HCT116 (cell line): ENCODE measurements around the gene FSIP1. TPM values are rescaled to one million over a fixed set of nuclear protein-coding genes. Genes with fewer than 3 reads are reported as not detected.

Experiments
- ATAC-seq: fragments of 200-7000 bp; cut with Tn5 transposase; 2 replicates; pipeline ENCODE4 v1.9.1; 2020; ENCODE audit warnings: mild to moderate bottlenecking, moderate library complexity
- BruUV-seq: library from RNA; stranded (reverse); fragments of 400-500 nt; replicated peaks from 2 replicates; lab custom pipeline; 2021; lab: Mats Ljungman, UMichigan
- CTCF ChIA-PET: fragments of 300-600 bp; sonication (Branson Sonifier 250); formaldehyde crosslinking; loops from one replicate; lab custom pipeline; 2021; ENCODE audit warnings: antibody characterized with exemption; lab: Charles Lee
- POLR2A ChIA-PET: fragments of 300-600, 350-600 bp; sonication (Branson Sonifier 250); formaldehyde crosslinking; loops from one replicate; lab custom pipeline; 2021; ENCODE audit warnings: antibody characterized with exemption; lab: Charles Lee
- RAD21 ChIA-PET, 2 experiments: fragments of 300-600 bp; sonication (Branson Sonifier 250); formaldehyde crosslinking; loops; one replicate each; lab custom pipeline; 2023; ENCODE audit warnings: low total read pairs in 2 of 2; ENCODE audit not compliant: uncharacterized antibody in 2 of 2, unreplicated experiment in 2 of 2, low non-redundant PET in 1 of 2; lab: Charles Lee
- DNase-seq: peaks from one replicate; pipeline ENCODE4 v3.0.0-alpha.2; 2010; ENCODE audit warnings: low read depth, low spot score
- H2AFZ ChIP-seq: fragments of 200-600 bp; shearing (Covaris generic), sonication (generic); 2 replicates; pipeline ENCODE4 v1.6.1; 2017; ENCODE audit warnings: low read depth, mixed run types, mixed read lengths, antibody characterized with exemption, low read length; ENCODE audit not compliant: poor library complexity, severe bottlenecking
- H3K27ac ChIP-seq: 2 replicates; pipeline ENCODE4 v1.5.1; 2012; ENCODE audit warnings: low read depth, low read length
- H3K27me3 ChIP-seq: fragments of 200-600 bp; sonication (generic); 2 replicates; pipeline ENCODE4 v1.6.1; 2016; ENCODE audit warnings: mixed run types, low read length, mixed read lengths; ENCODE audit not compliant: insufficient read depth
- H3K36me3 ChIP-seq, 2 experiments: fragments of 200-500 bp in 1 of 2; fragments of 200-600 bp in 1 of 2; sonication (Bioruptor generic) in 1 of 2; sonication (generic) in 1 of 2; 2 replicates each; pipeline versions ENCODE4 v1.5.1 to v1.6.1; 2014 to 2016; ENCODE audit warnings: low read length in 2 of 2, inconsistent platforms in 1 of 2, mixed read lengths in 1 of 2, mixed run types in 1 of 2; ENCODE audit not compliant: insufficient read depth in 2 of 2, control insufficient read depth in 1 of 2
- H3K4me1 ChIP-seq, 2 experiments: fragments of 200-600 bp in 1 of 2; sonication (generic) in 1 of 2; 2 replicates each; pipeline versions ENCODE4 v1.5.1 to v1.6.1; 2012 to 2017; ENCODE audit warnings: low read length in 2 of 2, inconsistent platforms in 1 of 2, mild to moderate bottlenecking in 1 of 2, mixed read lengths in 1 of 2, mixed run types in 1 of 2, moderate library complexity in 1 of 2; ENCODE audit not compliant: insufficient read depth in 2 of 2, control insufficient read depth in 1 of 2
- H3K4me2 ChIP-seq: fragments of 200-600 bp; sonication (generic); 2 replicates; pipeline ENCODE4 v1.6.1; 2017; ENCODE audit warnings: mixed run types, low read length, mixed read lengths
- H3K4me3 ChIP-seq, 2 experiments: fragments of 200-600 bp in 1 of 2; sonication (generic) in 1 of 2; replicated peaks in 1 of 2; 2 replicates each; pipeline ENCODE4 v1.5.1; 2011 to 2016; ENCODE audit warnings: low read length in 2 of 2, control low read depth in 1 of 2, low read depth in 1 of 2, mild to moderate bottlenecking in 1 of 2, mixed read lengths in 1 of 2, mixed run types in 1 of 2
- H3K79me2 ChIP-seq: fragments of 200-600 bp; sonication (generic); 2 replicates; pipeline ENCODE4 v1.6.1; 2017; ENCODE audit warnings: mild to moderate bottlenecking, mixed run types, low read length, moderate library complexity, mixed read lengths; ENCODE audit not compliant: insufficient read depth
- H3K9ac ChIP-seq: fragments of 200-600 bp; sonication (generic); 2 replicates; pipeline ENCODE4 v1.6.1; 2016; ENCODE audit warnings: low read length, mixed read lengths
- H3K9me2 ChIP-seq: fragments of 200-600 bp; sonication (generic), shearing (Covaris generic); 2 replicates; pipeline ENCODE4 v1.6.1; 2017; ENCODE audit warnings: mixed run types, mild to moderate bottlenecking, moderate library complexity; ENCODE audit not compliant: insufficient read depth
- H3K9me3 ChIP-seq, 2 experiments: fragments of 200-500 bp in 1 of 2; fragments of 200-600 bp in 1 of 2; sonication (Bioruptor generic) in 1 of 2; sonication (generic) in 1 of 2; 2 replicates each; pipeline ENCODE4 v1.6.1; 2014 to 2017; ENCODE audit warnings: low read length in 2 of 2, mixed read lengths in 2 of 2, inconsistent platforms in 1 of 2, low read depth in 1 of 2, mild to moderate bottlenecking in 1 of 2, mixed run types in 1 of 2, moderate library complexity in 1 of 2; ENCODE audit not compliant: control insufficient read depth in 1 of 2, insufficient read depth in 1 of 2
- H4K20me1 ChIP-seq: fragments of 200-600 bp; sonication (generic), shearing (Covaris generic); 2 replicates; pipeline ENCODE4 v1.6.1; 2017; ENCODE audit warnings: mixed run types, mild to moderate bottlenecking, moderate library complexity; ENCODE audit not compliant: insufficient read depth
- CBX3 ChIP-seq: IDR thresholded peaks from 2 replicates; pipeline ENCODE4 v1.6.1; 2012; ENCODE audit warnings: low read depth
- CTCF ChIP-seq, 3 experiments: fragments of 200-600 bp in 1 of 3; sonication (generic) in 1 of 3; IDR thresholded peaks in 2 of 3; conservative IDR thresholded peaks in 1 of 3; 2 replicates each; pipeline ENCODE4 v1.5.1; 2012 to 2017; ENCODE audit warnings: low read depth in 2 of 3, low read length in 2 of 3, antibody characterized with exemption in 1 of 3, borderline replicate concordance in 1 of 3, control low read depth in 1 of 3, mild to moderate bottlenecking in 1 of 3, mixed read lengths in 1 of 3, mixed run types in 1 of 3, moderate library complexity in 1 of 3; ENCODE audit not compliant: insufficient read depth in 1 of 3
- ELF1 ChIP-seq: IDR thresholded peaks from 2 replicates; pipeline ENCODE4 v1.6.1; 2012; ENCODE audit warnings: low read depth, borderline replicate concordance
- FOSL1 ChIP-seq: IDR thresholded peaks from 2 replicates; pipeline ENCODE4 v1.6.1; 2012; ENCODE audit warnings: low read depth
- MAX ChIP-seq: IDR thresholded peaks from 2 replicates; pipeline ENCODE4 v1.6.1; 2012
- RAD21 ChIP-seq: IDR thresholded peaks from 2 replicates; pipeline ENCODE4 v1.6.1; 2012; ENCODE audit warnings: low read depth, mild to moderate bottlenecking
- REST ChIP-seq: IDR thresholded peaks from 2 replicates; pipeline ENCODE4 v1.6.1; 2012; ENCODE audit warnings: low read depth
- SIN3A ChIP-seq: IDR thresholded peaks from 2 replicates; pipeline ENCODE4 v1.6.1; 2012; ENCODE audit warnings: low read depth
- SP1 ChIP-seq: IDR thresholded peaks from 2 replicates; pipeline ENCODE4 v1.6.1; 2012; ENCODE audit warnings: low read depth
- SRF ChIP-seq: IDR thresholded peaks from 2 replicates; pipeline ENCODE4 v1.6.1; 2012; ENCODE audit warnings: low read depth
- ZBTB33 ChIP-seq: IDR thresholded peaks from 2 replicates; pipeline ENCODE4 v1.6.1; 2011; ENCODE audit warnings: mild to moderate bottlenecking, low read length, moderate library complexity; ENCODE audit not compliant: insufficient replicate concordance; ENCODE audit errors: extremely low read depth
- ZFX ChIP-seq: fragments of 450-650 bp; IDR thresholded peaks from 2 replicates; pipeline ENCODE4 v1.6.1; 2017
- ZNF274 ChIP-seq: fragments of 200-500 bp; sonication (Bioruptor generic); IDR thresholded peaks from 2 replicates; pipeline ENCODE4 v1.6.1; 2014; ENCODE audit warnings: mild to moderate bottlenecking, low read depth, low read length, inconsistent platforms
- intact Hi-C: fragments of 100-400 bp; cut with micrococcal nuclease; formaldehyde crosslinking; loops from 2 replicates; pipeline ENCODE4 v1.10.0; 2022
- total RNA-seq: library from RNA; stranded (reverse); gene quantifications from one replicate; pipeline ENCODE4 v1.2.1, GENCODE V29; 2021; ENCODE audit not compliant: unreplicated experiment

The FSIP1 gene
- total RNA-seq, 1 experiment from 2014 or later: 0.42 TPM

GRCh38 chr15:39610665-39611064, 172.0 kb downstream of the FSIP1 start (continued):
- TF ChIP-seq CTCF (IDR thresholded peaks at IDR 0.05 in 2 of 3, conservative IDR thresholded peaks at IDR 0.05 in 1 of 3; ENCODE audit: borderline replicate concordance in 1 of 3, insufficient read depth in 1 of 3, low read depth in 2 of 3, low read length in 2 of 3) (no peak), ZNF274 (no peak), FOSL1 (no peak), ZFX (no peak), CBX3 (no peak), SIN3A (no peak)

- Histone ChIP-seq H3K9me2 (no peaks in the 10 kb centered on the region; the same call in 1 of the 2 replicates), H3K9ac (no peak overlapping the region), H3K9me3 (no peaks in the 10 kb centered on the region; a peak in 1 of 4 replicates), H4K20me1 (no peaks in the 10 kb centered on the region), H3K36me3 (no peaks in the 10 kb centered on the region), H3K27ac (no peak overlapping the region), H3K79me2 (no peaks in the 10 kb centered on the region), H3K4me2 (no peak overlapping the region), H3K27me3 (no peaks in the 10 kb centered on the region), H2AFZ (no peak overlapping the region), H3K4me3 (no peak overlapping the region), H3K4me1 (no peaks in the 10 kb centered on the region)
- DNase-seq: no peak
- no TSS peak for BruUV-seq
- POLR2A ChIA-PET: no interaction called here
- RAD21 ChIA-PET: no interaction called here
- no peak for ATAC-seq
- intact Hi-C loops: no loop called here
- CTCF ChIA-PET: interaction anchor here (1.1 kb wide), 1 partner anchor 437 kb away, joined by 3 read pairs; no protein-coding TSS in a partner anchor
- TF ChIP-seq SRF (no peak), FOSL1 (no peak), SP1 (no peak), ZFX (no peak), MAX (no peak), RAD21 (no peak), CTCF (IDR thresholded peaks at IDR 0.05 in 2 of 3, conservative IDR thresholded peaks at IDR 0.05 in 1 of 3; ENCODE audit: borderline replicate concordance in 1 of 3, insufficient read depth in 1 of 3, low read depth in 2 of 3, low read length in 2 of 3) (no peak), ELF1 (no peak), REST (no peak), ZBTB33 (no peak)
Observed at GRCh38 chr15:39609166-39609916, 173.3 kb downstream of the FSIP1 start.
